Stimulated activated naive CD8-positive, alpha-beta T cell treated with anti-CD3 and anti-CD28 coated beads, Interleukin-15, Interleukin-2, amounts not matched to agents 100 ng/mL and 50 ng/mL, for 24 hours (primary cell): ENCODE results near the gene ERICH4.
A peak's percentile ranks its signal among the peaks of the same experiment; 100 is the strongest.
"Not testable (repeated sequence)": the region's sequence is repeated elsewhere in the genome, so short reads cannot be mapped to it uniquely, and the experiment has no call there.

Experiments
- H3K27ac Mint-ChIP-seq: one replicate; pipeline ENCODE4 v1.8.0; 2021; ENCODE audit warnings: mild to moderate bottlenecking, mixed read lengths
- H3K27me3 Mint-ChIP-seq: one replicate; pipeline ENCODE4 v1.8.0; 2021; ENCODE audit warnings: mixed read lengths
- H3K36me3 Mint-ChIP-seq: one replicate; pipeline ENCODE4 v1.8.0; 2021; ENCODE audit warnings: low read depth, mixed read lengths
- H3K4me1 Mint-ChIP-seq: one replicate; pipeline ENCODE4 v1.8.0; 2021; ENCODE audit warnings: low read depth, mixed read lengths
- H3K4me3 Mint-ChIP-seq: one replicate; pipeline ENCODE4 v1.8.0; 2021; ENCODE audit warnings: mild to moderate bottlenecking, mixed read lengths
- H3K9me3 Mint-ChIP-seq: one replicate; pipeline ENCODE4 v1.8.0; 2021; ENCODE audit warnings: mixed read lengths

Gene ERICH4

GRCh38 chr19:41442473-41443355 lies at the start of gene ERICH4:
Gene ERICH4, plus strand, starts transcription at chr19:41443156. Its CDS starts 14 bp downstream, at chr19:41443170.
- peak within 1 kb of the TSS; percentile 7 for H3K27ac Mint-ChIP-seq
- H3K36me3 Mint-ChIP-seq, result peaks cover 8% of the 10 kb centered on the region
- H3K27me3 Mint-ChIP-seq, result peaks cover 7% of the 10 kb centered on the region
- no peak within 1 kb of the TSS for H3K4me3 Mint-ChIP-seq
- peaks cover 8% of the 10 kb centered on the region for H3K4me1 Mint-ChIP-seq
- H3K9me3 Mint-ChIP-seq, result no peaks in the 10 kb centered on the region

- Mint-ChIP-seq H3K9me3 (no peaks in the 10 kb centered on the region), H3K4me3 (peak overlapping the region; percentile 94), H3K27me3 (no peaks in the 10 kb centered on the region), H3K36me3 (peaks cover 13% of the 10 kb centered on the region), H3K4me1 (peaks cover 40% of the 10 kb centered on the region), H3K27ac (peak overlapping the region; percentile 6)
These were observed 47.6 kb upstream of the ERICH4 start for GRCh38 chr19:41395355-41395754.

- Mint-ChIP-seq H3K36me3 (peaks cover 4% of the 10 kb centered on the region), H3K4me1 (peaks cover 40% of the 10 kb centered on the region), H3K27me3 (no peaks in the 10 kb centered on the region), H3K4me3 (peak within 1 kb of the TSS; percentile 94), H3K9me3 (no peaks in the 10 kb centered on the region), H3K27ac (peak within 1 kb of the TSS; percentile 100)
These were observed 45.6 kb upstream of the ERICH4 start, which contains the start of the genes BCKDHA and EXOSC5 for GRCh38 chr19:41397086-41398049. Gene BCKDHA, plus strand, starts transcription at chr19:41397818. Its CDS starts 10 bp downstream, at chr19:41397828. Gene EXOSC5, minus strand, starts transcription at chr19:41397359. Its CDS starts 31 bp downstream, at chr19:41397328.

- H3K9me3 Mint-ChIP-seq, result no peaks in the 10 kb centered on the region
- peaks cover 42% of the 10 kb centered on the region for H3K4me1 Mint-ChIP-seq
- H3K27me3 Mint-ChIP-seq, result no peaks in the 10 kb centered on the region
- H3K36me3 Mint-ChIP-seq, result peaks cover 4% of the 10 kb centered on the region
- H3K27ac Mint-ChIP-seq, result peak overlapping the region; percentile 100
- peak overlapping the region; percentile 94 for H3K4me3 Mint-ChIP-seq
These were observed 44.9 kb upstream of the ERICH4 start for GRCh38 chr19:41398050-41398418.

GRCh38 chr19:41398598-41398997 lies 44.4 kb upstream of the ERICH4 start:
- peaks cover 44% of the 10 kb centered on the region for H3K4me1 Mint-ChIP-seq
- H3K27ac Mint-ChIP-seq, result peak overlapping the region; percentile 22
- H3K36me3 Mint-ChIP-seq, result peaks cover 4% of the 10 kb centered on the region
- peak overlapping the region; percentile 94 for H3K4me3 Mint-ChIP-seq
- H3K9me3 Mint-ChIP-seq, result no peaks in the 10 kb centered on the region
- H3K27me3 Mint-ChIP-seq, result no peaks in the 10 kb centered on the region

GRCh38 chr19:41399091-41399490 lies 43.9 kb upstream of the ERICH4 start:
- no peaks in the 10 kb centered on the region for H3K27me3 Mint-ChIP-seq
- H3K36me3 Mint-ChIP-seq, result peaks cover 4% of the 10 kb centered on the region
- peak overlapping the region; percentile 22 for H3K27ac Mint-ChIP-seq
- peaks cover 44% of the 10 kb centered on the region for H3K4me1 Mint-ChIP-seq
- no peaks in the 10 kb centered on the region for H3K9me3 Mint-ChIP-seq
- peak overlapping the region; percentile 94 for H3K4me3 Mint-ChIP-seq

- peak overlapping the region; percentile 43 for H3K27ac Mint-ChIP-seq
These were observed 43.4 kb upstream of the ERICH4 start for GRCh38 chr19:41399525-41399924.

GRCh38 chr19:41401483-41401882 lies 41.5 kb upstream of the ERICH4 start:
- Mint-ChIP-seq H3K4me3 (no peak overlapping the region), H3K9me3 (no peaks in the 10 kb centered on the region), H3K27me3 (no peaks in the 10 kb centered on the region), H3K36me3 (peaks cover 4% of the 10 kb centered on the region), H3K27ac (no peak overlapping the region), H3K4me1 (peaks cover 31% of the 10 kb centered on the region)

More at GRCh38 chr19:41399525-41399924, 43.4 kb upstream of the ERICH4 start:
- Mint-ChIP-seq H3K36me3 (peaks cover 4% of the 10 kb centered on the region), H3K27me3 (no peaks in the 10 kb centered on the region), H3K9me3 (no peaks in the 10 kb centered on the region), H3K4me3 (peak overlapping the region; percentile 94), H3K4me1 (peaks cover 44% of the 10 kb centered on the region)

- H3K9me3 Mint-ChIP-seq, result no peaks in the 10 kb centered on the region
- H3K4me3 Mint-ChIP-seq, result no peak overlapping the region
- H3K4me1 Mint-ChIP-seq, result peaks cover 27% of the 10 kb centered on the region
- H3K27ac Mint-ChIP-seq, result no peak overlapping the region
- no peaks in the 10 kb centered on the region for H3K27me3 Mint-ChIP-seq
- peaks cover 4% of the 10 kb centered on the region for H3K36me3 Mint-ChIP-seq
These were observed 40.9 kb upstream of the ERICH4 start for GRCh38 chr19:41402010-41402409.

- peaks cover 16% of the 10 kb centered on the region for H3K4me1 Mint-ChIP-seq
- H3K9me3 Mint-ChIP-seq, result no peaks in the 10 kb centered on the region
- H3K36me3 Mint-ChIP-seq, result peaks cover 4% of the 10 kb centered on the region
- no peaks in the 10 kb centered on the region for H3K27me3 Mint-ChIP-seq
- H3K27ac Mint-ChIP-seq, result no peak overlapping the region
- H3K4me3 Mint-ChIP-seq, result no peak overlapping the region
These were observed 39.6 kb upstream of the ERICH4 start for GRCh38 chr19:41403181-41403970.

- Mint-ChIP-seq H3K9me3 (no peaks in the 10 kb centered on the region), H3K4me3 (no peak overlapping the region), H3K27me3 (no peaks in the 10 kb centered on the region), H3K27ac (no peak overlapping the region), H3K36me3 (peaks cover 4% of the 10 kb centered on the region), H3K4me1 (peaks cover 15% of the 10 kb centered on the region)
These were observed 37.2 kb upstream of the ERICH4 start for GRCh38 chr19:41405776-41406175.

- Mint-ChIP-seq H3K9me3 (no peaks in the 10 kb centered on the region), H3K4me1 (peaks cover 15% of the 10 kb centered on the region), H3K36me3 (peaks cover 3% of the 10 kb centered on the region), H3K4me3 (no peak overlapping the region), H3K27me3 (no peaks in the 10 kb centered on the region), H3K27ac (no peak overlapping the region)
These were observed 35.7 kb upstream of the ERICH4 start for GRCh38 chr19:41407271-41407670.

GRCh38 chr19:41408256-41408655 lies 34.7 kb upstream of the ERICH4 start:
- H3K27ac Mint-ChIP-seq, result no peak overlapping the region
- H3K36me3 Mint-ChIP-seq, result peaks cover 3% of the 10 kb centered on the region
- H3K4me1 Mint-ChIP-seq, result peaks cover 11% of the 10 kb centered on the region
- no peaks in the 10 kb centered on the region for H3K27me3 Mint-ChIP-seq
- H3K9me3 Mint-ChIP-seq, result no peaks in the 10 kb centered on the region
- H3K4me3 Mint-ChIP-seq, result no peak overlapping the region

- not testable (repeated sequence) for H3K27ac Mint-ChIP-seq, H3K4me3 Mint-ChIP-seq, H3K36me3 Mint-ChIP-seq, H3K9me3 Mint-ChIP-seq, H3K27me3 Mint-ChIP-seq
- H3K4me1 Mint-ChIP-seq, result peaks cover 11% of the 10 kb centered on the region
These were observed 34.1 kb upstream of the ERICH4 start for GRCh38 chr19:41408846-41409245.
